Nucleus accumbens (tissue), 56 donors: ENCODE measurements around the gene FBXW4.
A peak's percentile ranks its signal among the peaks of the same experiment; 100 is the strongest.

Source experiments
- DNase-seq, 56 donors: peaks; one replicate each; lab custom pipeline; 2025; lab: John Stamatoyannopoulos, UW

The FBXW4 gene

GRCh38 chr10:101708073-101708472, 13.1 kb upstream of the FBXW4 start:
- DNase-seq: no peak

DNA sequence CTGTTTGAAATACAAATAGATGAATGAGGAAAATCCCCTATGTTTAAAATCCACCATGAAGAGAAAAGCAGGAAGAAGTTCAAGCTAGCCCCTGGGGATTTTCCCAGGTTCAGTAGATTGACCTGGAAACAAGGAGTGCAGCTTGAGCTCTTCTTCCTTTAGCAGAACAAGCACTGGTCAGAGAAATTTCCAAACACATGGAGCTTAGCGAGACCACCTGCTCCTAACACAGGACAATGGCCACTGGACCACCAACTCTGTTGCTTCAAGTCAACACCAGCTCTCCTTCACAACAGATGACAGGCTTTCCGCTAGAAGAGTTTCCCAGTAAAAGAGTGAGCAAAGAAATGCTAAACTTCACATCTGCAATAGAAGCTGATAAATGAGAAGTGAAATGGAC, 9.4 kb upstream of the FBXW4 start:
- no peak for DNase-seq

- no peak for DNase-seq
Observed at GRCh38 chr10:101696632-101697031, 1.7 kb upstream of the FBXW4 start.

DNA sequence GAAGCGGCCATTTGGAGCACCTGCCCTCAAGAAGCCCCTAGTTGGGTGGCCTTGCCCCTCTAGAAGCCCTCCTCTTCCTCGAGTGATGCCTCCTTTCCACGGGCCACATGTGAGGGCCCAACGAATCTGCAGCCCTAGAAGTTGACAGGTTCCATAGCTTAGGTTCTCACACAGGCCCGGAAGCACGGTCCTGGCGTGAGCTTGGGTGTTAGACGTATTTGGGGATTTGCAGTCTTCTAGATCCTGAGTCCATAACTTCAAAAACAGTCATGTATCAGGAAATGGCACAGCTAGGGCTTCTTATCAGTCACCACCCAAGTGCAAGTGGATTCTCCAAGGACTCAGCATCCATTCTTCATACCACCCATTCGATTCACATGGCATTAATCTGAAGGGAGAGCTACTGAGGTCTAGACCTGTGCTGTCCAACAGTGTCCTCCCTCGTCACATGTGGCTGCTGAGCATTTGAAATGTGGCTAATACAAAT, 477 bp upstream of the FBXW4 start:
- peak in 3 of 56 donors; percentile 26 to 43 (median 34) for DNase-seq

DNA sequence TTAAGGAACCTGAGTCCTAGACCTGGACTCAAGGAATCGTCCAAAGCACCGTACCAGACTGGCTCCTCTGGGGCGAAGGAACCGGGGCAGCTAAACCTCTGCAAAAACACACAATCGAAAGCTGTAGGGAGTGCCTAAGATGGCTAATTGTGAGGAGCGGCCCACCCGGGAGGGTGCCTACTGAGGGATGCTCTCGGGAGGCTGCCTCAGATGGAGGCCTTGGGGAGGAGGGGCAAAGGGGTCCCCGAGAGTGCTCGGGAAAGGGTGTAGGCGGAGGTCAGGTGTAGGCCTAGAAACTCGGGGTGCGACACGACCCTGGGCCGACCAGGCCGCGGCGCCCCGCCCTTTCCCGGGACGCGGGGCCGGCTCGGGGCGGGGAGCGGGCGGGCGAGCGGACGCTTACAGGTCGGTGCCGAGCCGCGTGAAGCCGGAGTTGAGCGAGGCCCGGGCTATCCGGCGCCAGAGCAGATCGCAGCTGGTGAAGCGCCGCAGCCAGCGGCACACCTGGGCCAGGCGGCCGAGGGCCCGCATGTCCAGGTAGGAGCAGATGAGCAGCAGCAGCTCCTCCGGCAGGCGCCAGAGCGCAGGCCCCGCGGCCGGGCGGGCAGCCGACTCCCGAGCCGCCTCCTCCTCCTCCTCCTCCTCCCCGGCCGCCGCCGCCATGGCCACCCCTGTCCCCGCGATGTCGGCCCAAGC, 844 bp downstream of the FBXW4 start:
- peak in 51 of 56 donors; percentile 3 to 81 (median 52) for DNase-seq

DNA sequence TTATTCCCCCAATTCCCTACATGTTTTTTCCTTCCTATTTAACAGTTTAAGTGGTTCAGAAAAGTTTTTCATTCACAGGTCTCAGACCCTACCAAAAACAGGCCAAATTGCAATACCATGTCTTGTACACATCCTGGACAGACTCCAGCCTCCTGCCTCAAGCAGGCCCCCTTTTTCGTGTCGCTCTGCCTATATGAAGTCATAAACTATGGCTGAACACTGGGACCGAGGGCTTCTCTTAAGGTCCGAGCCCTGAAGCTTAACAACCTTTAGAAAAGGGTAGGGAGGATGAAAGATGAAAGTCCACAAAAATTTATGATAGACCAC, 1.4 kb downstream of the FBXW4 start:
- peak in 2 of 56 donors; percentile 7 to 15 for DNase-seq

DNA sequence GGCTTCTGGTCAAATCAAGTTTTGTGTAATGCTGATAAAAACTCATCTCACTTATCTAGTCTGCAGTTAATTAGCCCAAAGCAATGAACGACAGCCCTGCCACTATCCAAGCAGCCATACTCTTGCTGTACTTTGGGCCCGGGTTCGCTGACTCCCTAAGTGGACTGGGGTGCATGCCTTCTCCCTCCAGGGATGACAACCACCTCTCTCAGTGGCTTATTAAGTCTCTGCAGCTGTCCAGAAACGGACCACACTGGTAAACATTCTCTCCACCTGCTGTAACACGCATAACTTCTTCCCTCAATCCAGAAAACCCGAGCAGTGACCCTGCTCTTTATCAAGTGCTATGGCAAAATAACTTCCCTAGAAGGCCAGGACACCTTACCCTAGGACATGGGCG, 3.9 kb downstream of the FBXW4 start:
- no peak for DNase-seq

DNA sequence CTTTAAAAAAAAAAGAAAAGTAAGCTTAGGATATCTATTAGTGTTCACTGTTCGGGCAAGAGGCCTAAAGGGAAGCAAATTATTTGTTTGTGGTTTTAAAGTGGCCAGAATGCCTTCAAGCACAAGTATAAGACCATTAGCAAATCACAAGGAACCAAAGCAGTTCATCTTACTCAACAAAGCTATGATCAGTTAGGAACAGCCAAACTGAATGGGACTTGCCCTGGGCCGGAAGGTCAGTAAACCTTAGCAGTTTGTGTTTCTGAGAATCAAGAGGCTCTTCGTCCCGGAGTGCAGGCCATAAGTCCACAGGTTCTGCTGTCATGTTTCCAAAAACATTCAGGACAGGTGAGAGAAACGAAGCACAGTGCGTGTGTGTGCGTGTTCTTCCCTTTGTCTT, 4.5 kb downstream of the FBXW4 start:
- no peak for DNase-seq

- DNase-seq: no peak
Observed at GRCh38 chr10:101687071-101687658, 7.8 kb downstream of the FBXW4 start.

- no peak for DNase-seq
Observed at GRCh38 chr10:101686133-101686925, 8.6 kb downstream of the FBXW4 start.

DNA sequence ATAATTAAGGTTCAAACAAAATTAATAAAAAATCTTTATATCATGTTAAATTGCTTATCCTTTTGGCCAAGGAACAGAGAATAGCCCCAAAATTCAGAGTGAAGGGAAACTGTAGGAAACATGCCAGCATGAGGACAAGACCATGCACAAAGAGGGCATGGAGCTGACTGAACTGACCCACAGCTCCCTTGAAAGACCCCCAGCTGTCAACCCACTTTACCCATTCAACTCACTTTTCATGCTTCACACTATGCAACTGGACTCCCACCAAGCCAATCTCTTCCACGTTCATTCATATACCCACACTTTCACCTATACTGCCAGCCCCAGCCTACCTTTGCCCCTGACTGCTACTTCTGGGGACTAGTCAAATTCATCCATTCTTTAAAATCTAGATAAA, 10.2 kb downstream of the FBXW4 start:
- DNase-seq: no peak

- DNase-seq: no peak
Observed at GRCh38 chr10:101683276-101683675, 11.7 kb downstream of the FBXW4 start.

GRCh38 chr10:101682172-101682825, 12.7 kb downstream of the FBXW4 start:
- DNase-seq: no peak

GRCh38 chr10:101676565-101676964, 18.4 kb downstream of the FBXW4 start:
- no peak for DNase-seq

DNA sequence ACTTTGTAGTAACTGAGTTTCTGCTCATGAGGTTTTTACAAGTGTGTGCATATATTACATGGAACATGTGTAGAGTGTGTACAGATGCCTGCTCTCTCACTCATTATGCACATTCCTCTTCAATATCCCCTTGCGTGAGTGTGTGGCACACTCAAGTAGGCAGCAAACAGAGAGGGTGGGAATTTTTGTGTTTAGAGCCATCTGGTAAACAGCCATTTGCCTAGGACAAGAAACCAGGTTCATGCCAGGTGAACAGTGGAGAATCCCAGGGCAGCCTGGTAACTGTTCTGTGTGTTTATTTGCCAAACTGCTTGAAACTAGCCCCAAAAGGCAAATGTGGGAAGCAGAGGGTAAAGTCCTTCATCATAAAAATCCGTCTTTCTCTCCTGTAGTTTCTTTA, 19.9 kb downstream of the FBXW4 start:
- DNase-seq: no peak

- peak in 32 of 56 donors; percentile 4 to 69 (median 31) for DNase-seq
Observed at GRCh38 chr10:101672536-101672935, 22.4 kb downstream of the FBXW4 start.

- no peak for DNase-seq
Observed at GRCh38 chr10:101671453-101671852, 23.5 kb downstream of the FBXW4 start.

GRCh38 chr10:101670635-101671034, 24.3 kb downstream of the FBXW4 start:
- no peak for DNase-seq

- DNase-seq: no peak
Observed at GRCh38 chr10:101669181-101669580, 25.8 kb downstream of the FBXW4 start.

DNA sequence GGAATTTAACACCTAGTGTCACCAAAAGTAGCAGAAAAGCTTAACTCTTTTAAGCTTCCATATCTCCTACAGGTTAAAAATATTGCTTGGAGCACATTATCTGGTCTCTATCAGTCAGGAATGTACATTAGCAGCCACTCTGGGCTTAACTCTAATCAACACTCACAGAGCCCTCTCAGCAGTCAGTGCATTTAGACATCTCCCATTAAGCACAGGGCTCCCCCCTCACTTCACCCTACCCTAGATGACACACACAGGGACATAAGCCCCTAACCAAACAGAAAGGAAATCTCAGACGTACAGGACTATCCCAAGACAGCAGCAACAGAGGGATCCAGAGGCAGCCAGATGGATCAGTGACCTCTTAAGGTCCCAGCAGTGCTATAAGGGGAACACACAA, 26.4 kb downstream of the FBXW4 start:
- DNase-seq: no peak

- DNase-seq: no peak
Observed at GRCh38 chr10:101666083-101666482, 28.9 kb downstream of the FBXW4 start.
